GM10266 (cell line): ENCODE measurements around the gene IL37.

Experiments used
- DNase-seq: peaks from one replicate; pipeline ENCODE4 v3.0.0; 2012; ENCODE audit errors: extremely low spot score
- TF ChIP-seq, protein P1 (sequence below): IDR thresholded peaks from 2 replicates; pipeline ENCODE4 v1.5.1; 2012; ENCODE audit warnings: mild to moderate bottlenecking, low read depth; ENCODE audit not compliant: control insufficient read depth, insufficient read depth; ENCODE audit errors: missing control alignments

Gene IL37

DNA sequence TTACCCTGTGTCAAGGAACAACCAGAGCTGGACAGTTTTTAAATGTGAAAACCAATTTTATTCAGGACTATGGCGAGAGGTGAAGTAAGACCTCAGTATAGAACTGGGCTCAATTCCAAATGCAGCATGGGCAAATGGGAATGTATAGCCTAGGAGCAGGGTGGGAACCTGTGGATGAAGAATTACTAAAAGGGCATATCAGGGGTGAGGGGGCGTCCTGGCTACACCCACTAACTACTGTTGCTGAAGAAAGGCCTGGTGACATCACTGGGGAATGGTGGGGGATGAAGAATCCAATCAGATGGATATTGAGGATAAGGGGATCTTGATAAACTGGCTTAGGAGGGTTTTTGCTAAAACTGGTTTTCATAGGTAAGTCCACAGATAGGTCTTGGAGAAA is 27.3 kb upstream of the IL37 start:
- TF ChIP-seq, protein P1, sequence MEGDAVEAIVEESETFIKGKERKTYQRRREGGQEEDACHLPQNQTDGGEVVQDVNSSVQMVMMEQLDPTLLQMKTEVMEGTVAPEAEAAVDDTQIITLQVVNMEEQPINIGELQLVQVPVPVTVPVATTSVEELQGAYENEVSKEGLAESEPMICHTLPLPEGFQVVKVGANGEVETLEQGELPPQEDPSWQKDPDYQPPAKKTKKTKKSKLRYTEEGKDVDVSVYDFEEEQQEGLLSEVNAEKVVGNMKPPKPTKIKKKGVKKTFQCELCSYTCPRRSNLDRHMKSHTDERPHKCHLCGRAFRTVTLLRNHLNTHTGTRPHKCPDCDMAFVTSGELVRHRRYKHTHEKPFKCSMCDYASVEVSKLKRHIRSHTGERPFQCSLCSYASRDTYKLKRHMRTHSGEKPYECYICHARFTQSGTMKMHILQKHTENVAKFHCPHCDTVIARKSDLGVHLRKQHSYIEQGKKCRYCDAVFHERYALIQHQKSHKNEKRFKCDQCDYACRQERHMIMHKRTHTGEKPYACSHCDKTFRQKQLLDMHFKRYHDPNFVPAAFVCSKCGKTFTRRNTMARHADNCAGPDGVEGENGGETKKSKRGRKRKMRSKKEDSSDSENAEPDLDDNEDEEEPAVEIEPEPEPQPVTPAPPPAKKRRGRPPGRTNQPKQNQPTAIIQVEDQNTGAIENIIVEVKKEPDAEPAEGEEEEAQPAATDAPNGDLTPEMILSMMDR: no peak
- no peak for DNase-seq

GRCh38 chr2:112884869-112885505 is 26.0 kb upstream of the IL37 start:
- TF ChIP-seq, protein P1: peak; percentile 89
- peak; percentile 78 for DNase-seq

- no peak for DNase-seq
- TF ChIP-seq, protein P1: no peak
Measured at GRCh38 chr2:112885506-112885902, 25.5 kb upstream of the IL37 start.

DNA sequence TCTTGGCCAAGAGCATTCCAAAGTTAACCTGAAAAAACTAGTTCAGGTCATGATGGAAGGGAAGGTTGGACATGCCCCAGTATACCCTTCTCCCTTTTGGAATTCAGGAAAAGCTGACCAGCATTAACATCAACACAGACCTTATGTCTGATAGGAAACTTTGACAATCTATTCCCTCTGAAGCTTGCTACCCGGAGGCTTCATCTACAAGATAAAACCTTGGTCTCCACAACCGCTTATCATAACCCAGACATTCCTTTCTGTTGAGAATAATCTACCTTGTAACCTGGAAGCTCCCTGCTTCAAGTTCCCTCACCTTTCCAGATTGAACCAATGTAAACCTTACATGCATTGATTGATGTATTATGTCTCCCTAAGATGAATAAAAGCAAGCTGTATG is 24.7 kb upstream of the IL37 start:
- no peak for DNase-seq
- TF ChIP-seq, protein P1: no peak

- TF ChIP-seq, protein P1: no peak
- DNase-seq: no peak
Measured at GRCh38 chr2:112887964-112888749, 22.8 kb upstream of the IL37 start.

- DNase-seq: no peak
- TF ChIP-seq, protein P1: no peak
Measured at GRCh38 chr2:112889976-112890375, 21.0 kb upstream of the IL37 start.

DNA sequence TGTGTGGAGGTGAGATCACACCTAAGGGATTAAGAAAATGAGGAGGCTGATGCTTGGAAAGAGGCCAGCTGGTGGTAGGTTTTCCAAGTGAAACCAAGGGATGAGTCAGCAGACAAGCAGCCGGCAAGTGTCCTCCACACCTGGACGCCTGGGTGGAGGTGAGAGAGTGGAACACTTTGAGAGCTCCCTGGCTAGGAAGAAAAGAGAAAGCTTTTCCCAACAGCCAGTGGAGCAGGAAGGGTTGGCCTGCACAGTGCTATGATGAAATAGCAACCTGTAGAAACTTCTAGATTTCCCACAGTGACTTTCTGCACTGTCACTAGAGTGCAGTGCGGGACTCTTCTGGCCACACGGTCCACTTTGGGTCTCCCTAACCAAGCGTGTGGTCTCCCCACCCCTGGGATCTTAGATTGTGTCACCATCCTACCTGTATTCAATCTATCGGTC is 19.6 kb upstream of the IL37 start:
- TF ChIP-seq, protein P1: no peak
- no peak for DNase-seq
